A673 (cell line): Measurements from ENCODE around the gene FSIP2. TPM values are rescaled to one million over a fixed set of nuclear protein-coding genes. Genes with fewer than 3 reads are reported as not detected.

Experiments
- BruUV-seq: library from RNA; stranded (reverse); fragments of 400-500 nt; replicated peaks from 2 replicates; lab custom pipeline; 2021; lab: Mats Ljungman, UMichigan
- CTCF ChIA-PET: fragments of 300-600 bp; sonication (Branson Sonifier 250); formaldehyde crosslinking; loops from one replicate; lab custom pipeline; 2022; ENCODE audit warnings: antibody characterized with exemption; lab: Charles Lee
- POLR2A ChIA-PET: fragments of 300-600 bp; sonication (Branson Sonifier 250); formaldehyde crosslinking; loops from one replicate; lab custom pipeline; 2022; ENCODE audit warnings: antibody characterized with exemption; ENCODE audit not compliant: low non-redundant PET; lab: Charles Lee
- DNase-seq: peaks from one replicate; pipeline ENCODE4 v3.0.0-alpha.2; 2015; ENCODE audit warnings: low spot score
- H3K27ac ChIP-seq: fragments of 200-600 bp; sonication (generic); 2 replicates; pipeline ENCODE4 v1.5.1; 2016; ENCODE audit warnings: mixed run types, low read depth, mild to moderate bottlenecking, mixed read lengths, antibody characterized with exemption, low read length; ENCODE audit not compliant: poor library complexity, severe bottlenecking
- H3K27me3 ChIP-seq: fragments of 200-600 bp; sonication (generic); replicated peaks from 2 replicates; pipeline ENCODE4 v1.6.1; 2017; ENCODE audit warnings: mixed run types, low read depth, mild to moderate bottlenecking, mixed read lengths, antibody characterized with exemption, low read length; ENCODE audit not compliant: insufficient read depth, poor library complexity
- H3K36me3 ChIP-seq: fragments of 200-600 bp; sonication (generic); 2 replicates; pipeline ENCODE4 v1.6.1; 2016; ENCODE audit warnings: mixed run types, mild to moderate bottlenecking, mixed read lengths, antibody characterized with exemption, low read length; ENCODE audit not compliant: insufficient read depth, poor library complexity, severe bottlenecking
- H3K4me1 ChIP-seq: fragments of 200-600 bp; sonication (generic); 2 replicates; pipeline ENCODE4 v1.6.1; 2017; ENCODE audit warnings: mixed run types, mild to moderate bottlenecking, mixed read lengths, antibody characterized with exemption, low read length; ENCODE audit not compliant: insufficient read depth, poor library complexity, severe bottlenecking
- H3K4me3 ChIP-seq: fragments of 200-600 bp; sonication (generic); 2 replicates; pipeline ENCODE4 v1.5.1; 2016; ENCODE audit warnings: low read depth, mixed run types, mild to moderate bottlenecking, mixed read lengths, low read length; ENCODE audit not compliant: poor library complexity, severe bottlenecking
- H3K9me3 ChIP-seq: fragments of 200-600 bp; sonication (generic); 2 replicates; pipeline ENCODE4 v1.6.1; 2016; ENCODE audit warnings: mixed run types, low read depth, mild to moderate bottlenecking, mixed read lengths, antibody characterized with exemption, low read length; ENCODE audit not compliant: poor library complexity, severe bottlenecking
- CTCF ChIP-seq: fragments of 300-800, 200-600 bp; sonication (generic); conservative IDR thresholded peaks from 2 replicates; pipeline ENCODE4 v1.5.1; 2017; ENCODE audit warnings: low read depth, mild to moderate bottlenecking, antibody characterized with exemption, low read length, moderate library complexity, mixed read lengths
- EZH2 ChIP-seq: fragments of 200-600 bp; sonication (generic); IDR thresholded peaks from 2 replicates; pipeline ENCODE4 v1.6.1; 2017; ENCODE audit warnings: borderline replicate concordance, low read depth, mild to moderate bottlenecking, mixed read lengths, antibody characterized with exemption, low read length; ENCODE audit not compliant: poor library complexity, severe bottlenecking
- intact Hi-C: fragments of 100-400 bp; cut with micrococcal nuclease; formaldehyde crosslinking; loops from one replicate; pipeline ENCODE4 v1.10.0; 2022; ENCODE audit not compliant: unreplicated experiment
- total RNA-seq: library from RNA; stranded (reverse); gene quantifications from 2 replicates; pipeline ENCODE4 v1.2.3, GENCODE V29; 2021

Gene FSIP2
- total RNA-seq, 1 experiment from 2014 or later, result 0.21 TPM

- DNase-seq, result no peak
- H3K27ac ChIP-seq, result no peak overlapping the region
- no peaks in the 10 kb centered on the region for H3K36me3 ChIP-seq
- BruUV-seq, result no TSS peak
- no peaks in the 10 kb centered on the region for H3K4me1 ChIP-seq
- no peak for TF ChIP-seq CTCF
- intact Hi-C loops, result no loop called here
- no peaks in the 10 kb centered on the region for H3K9me3 ChIP-seq
- H3K27me3 ChIP-seq, result no peaks in the 10 kb centered on the region
- CTCF ChIA-PET, result no interaction called here
- H3K4me3 ChIP-seq, result no peak overlapping the region
- POLR2A ChIA-PET, result no interaction called here
These were observed 46.6 kb downstream of the FSIP2 start for GRCh38 chr2:185785156-185785555.

- Histone ChIP-seq H3K27ac (no peak overlapping the region), H3K9me3 (no peaks in the 10 kb centered on the region), H3K4me3 (no peak overlapping the region), H3K36me3 (no peaks in the 10 kb centered on the region), H3K4me1 (no peaks in the 10 kb centered on the region), H3K27me3 (no peaks in the 10 kb centered on the region)
- DNase-seq, result no peak
- TF ChIP-seq CTCF, result no peak
- no peak for TF ChIP-seq EZH2
- no TSS peak for BruUV-seq
- ChIA-PET POLR2A (no interaction called here), CTCF (no interaction called here)
- intact Hi-C loops, result no loop called here
These were observed 47.4 kb downstream of the FSIP2 start for GRCh38 chr2:185785851-185786473.

- intact Hi-C loops, result no loop called here
- TF ChIP-seq EZH2, result no peak
- TF ChIP-seq CTCF, result no peak
- no peaks in the 10 kb centered on the region for H3K36me3 ChIP-seq
- H3K9me3 ChIP-seq, result no peaks in the 10 kb centered on the region
- no TSS peak for BruUV-seq
- ChIA-PET CTCF (no interaction called here), POLR2A (no interaction called here)
- no peaks in the 10 kb centered on the region for H3K4me1 ChIP-seq
- peak; percentile 15 for DNase-seq
- H3K4me3 ChIP-seq, result no peak overlapping the region
- no peaks in the 10 kb centered on the region for H3K27me3 ChIP-seq
- no peak overlapping the region for H3K27ac ChIP-seq
These were observed 48.9 kb downstream of the FSIP2 start for GRCh38 chr2:185787227-185788145.
